DND-41 (cell line): ENCODE results near the gene ZMYM4.

Experiments used
- EZH2 ChIP-seq: IDR thresholded peaks from 3 replicates; pipeline ENCODE4 v1.6.1; 2012; ENCODE audit warnings: borderline replicate concordance, low read depth, mild to moderate bottlenecking, moderate library complexity, low read length, inconsistent platforms; ENCODE audit not compliant: severe bottlenecking
- TF ChIP-seq, protein P1 (sequence below): IDR thresholded peaks from 2 replicates; pipeline ENCODE4 v1.5.1; 2012; ENCODE audit warnings: borderline replicate concordance, low read length, moderate library complexity, mild to moderate bottlenecking; ENCODE audit not compliant: poor library complexity, severe bottlenecking; ENCODE audit errors: extremely low read depth

DNA sequence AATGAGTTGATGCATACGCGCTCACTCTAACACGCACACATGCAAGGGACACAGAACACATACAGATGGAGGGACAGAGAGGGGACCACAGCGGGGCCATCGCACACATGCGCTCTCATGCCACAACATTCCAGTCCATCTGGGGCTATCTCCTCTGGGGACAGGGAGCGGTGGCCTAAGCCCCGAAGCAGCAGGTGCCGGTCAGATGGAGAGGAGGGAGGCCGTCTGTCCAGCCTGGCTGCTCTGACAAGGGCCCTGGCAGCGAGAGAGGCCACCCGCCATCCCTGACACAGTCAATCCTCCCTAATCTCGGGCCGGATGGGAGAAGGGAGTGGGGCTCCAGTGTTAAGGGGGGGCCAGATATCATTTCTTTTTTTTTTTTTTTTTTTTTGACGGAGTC, 165.2 kb downstream of the ZMYM4 start:
- TF ChIP-seq, protein P1, sequence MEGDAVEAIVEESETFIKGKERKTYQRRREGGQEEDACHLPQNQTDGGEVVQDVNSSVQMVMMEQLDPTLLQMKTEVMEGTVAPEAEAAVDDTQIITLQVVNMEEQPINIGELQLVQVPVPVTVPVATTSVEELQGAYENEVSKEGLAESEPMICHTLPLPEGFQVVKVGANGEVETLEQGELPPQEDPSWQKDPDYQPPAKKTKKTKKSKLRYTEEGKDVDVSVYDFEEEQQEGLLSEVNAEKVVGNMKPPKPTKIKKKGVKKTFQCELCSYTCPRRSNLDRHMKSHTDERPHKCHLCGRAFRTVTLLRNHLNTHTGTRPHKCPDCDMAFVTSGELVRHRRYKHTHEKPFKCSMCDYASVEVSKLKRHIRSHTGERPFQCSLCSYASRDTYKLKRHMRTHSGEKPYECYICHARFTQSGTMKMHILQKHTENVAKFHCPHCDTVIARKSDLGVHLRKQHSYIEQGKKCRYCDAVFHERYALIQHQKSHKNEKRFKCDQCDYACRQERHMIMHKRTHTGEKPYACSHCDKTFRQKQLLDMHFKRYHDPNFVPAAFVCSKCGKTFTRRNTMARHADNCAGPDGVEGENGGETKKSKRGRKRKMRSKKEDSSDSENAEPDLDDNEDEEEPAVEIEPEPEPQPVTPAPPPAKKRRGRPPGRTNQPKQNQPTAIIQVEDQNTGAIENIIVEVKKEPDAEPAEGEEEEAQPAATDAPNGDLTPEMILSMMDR, result no peak
- TF ChIP-seq EZH2, result no peak
